HepG2 (cell line): ENCODE data around the gene MVB12A. TPM values are rescaled to one million over a fixed set of nuclear protein-coding genes. Genes with fewer than 3 reads are reported as not detected.
A peak's percentile ranks its signal among the peaks of the same experiment; 100 is the strongest.

Source experiments
- CCDC6 ChIP-seq: sonication (generic); formaldehyde crosslinking; IDR thresholded peaks from 2 replicates; pipeline ENCODE4 v1.8.1; 2022; ENCODE audit warnings: mild to moderate bottlenecking, missing genetic modification reagents, moderate library complexity
- GLI4 ChIP-seq: sonication (generic); formaldehyde crosslinking; IDR thresholded peaks from 2 replicates; pipeline ENCODE4 v1.5.1; 2020; ENCODE audit warnings: missing genetic modification reagents, mild to moderate bottlenecking, moderate library complexity, borderline replicate concordance
- NFKBIZ ChIP-seq: IDR thresholded peaks from 2 replicates; pipeline ENCODE4 v1.6.1; 2018; ENCODE audit warnings: missing genetic modification reagents, missing compliant biosample characterization
- PLRG1 ChIP-seq: fragments of 450-650 bp; conservative IDR thresholded peaks from 2 replicates; pipeline ENCODE4 v1.6.1; 2016
- TRIM24 ChIP-seq: sonication (generic); formaldehyde crosslinking; IDR thresholded peaks from 2 replicates; pipeline ENCODE4 v1.8.0; 2022; ENCODE audit warnings: mild to moderate bottlenecking, missing genetic modification reagents
- XBP1 ChIP-seq: sonication (generic); formaldehyde crosslinking; IDR thresholded peaks from 2 replicates; pipeline ENCODE4 v1.5.0; 2020; ENCODE audit warnings: missing genetic modification reagents
- XRCC5 ChIP-seq: fragments of 200-400 bp; formaldehyde crosslinking; optimal IDR thresholded peaks from 2 replicates; pipeline ENCODE3; 2017; ENCODE audit warnings: mild to moderate bottlenecking, low read length
- ZNF331 ChIP-seq: sonication (generic); formaldehyde crosslinking; IDR thresholded peaks from 2 replicates; pipeline ENCODE4 v1.4.0; 2020; ENCODE audit warnings: missing genetic modification reagents
- ZNF432 ChIP-seq: sonication (generic); formaldehyde crosslinking; IDR thresholded peaks from 2 replicates; pipeline ENCODE4 v1.5.0; 2020; ENCODE audit warnings: missing genetic modification reagents, mild to moderate bottlenecking, borderline replicate concordance
- ZNF451 ChIP-seq: sonication (generic); formaldehyde crosslinking; IDR thresholded peaks from 2 replicates; pipeline ENCODE4 v1.5.0; 2020; ENCODE audit warnings: mild to moderate bottlenecking, missing genetic modification reagents
- ZNF468 ChIP-seq: sonication (generic); formaldehyde crosslinking; IDR thresholded peaks from 2 replicates; pipeline ENCODE4 v1.8.0; 2022; ENCODE audit warnings: mild to moderate bottlenecking, moderate library complexity, missing genetic modification reagents
- ZNF530 ChIP-seq: sonication (generic); formaldehyde crosslinking; IDR thresholded peaks from 2 replicates; pipeline ENCODE4 v1.5.0; 2020; ENCODE audit warnings: low read depth, mild to moderate bottlenecking, missing genetic modification reagents
- ZNF672 ChIP-seq: sonication (generic); formaldehyde crosslinking; IDR thresholded peaks from 2 replicates; pipeline ENCODE4 v1.8.1; 2022; ENCODE audit warnings: missing genetic modification reagents
- polyA plus RNA-seq, 8 experiments: library from polyadenylated mRNA; depleted of rRNA in 3 of 8; stranded (reverse) in 7 of 8; unstranded in 1 of 8; fragments of >200 nt; fragmentation: Illumina TruSeq in 4 of 8; extraction: Trizol in 4 of 8; gene quantifications; 2 replicates each; pipeline versions ENCODE4 v1.2.1 to v1.2.3, GENCODE V29; 2011 to 2016; ENCODE audit warnings: low read depth in 4 of 8, missing spikeins in 1 of 8, mixed read lengths in 1 of 8; ENCODE audit not compliant: insufficient read depth in 1 of 8
- total RNA-seq, 5 experiments: library from RNA; depleted of rRNA; stranded (reverse); fragments of >200 nt; fragmentation: Illumina TruSeq; extraction: Trizol; gene quantifications; 2 replicates each; pipeline ENCODE4 v1.2.3, GENCODE V29; 2016; ENCODE audit warnings: low read depth in 1 of 5
- TF ChIP-seq, protein P1 (sequence below): sonication (generic); formaldehyde crosslinking; IDR thresholded peaks from 2 replicates; pipeline ENCODE4 v1.4.0; 2020; ENCODE audit warnings: missing genetic modification reagents, borderline replicate concordance
- TF ChIP-seq, protein P2 (sequence below): sonication (generic); formaldehyde crosslinking; conservative IDR thresholded peaks from 2 replicates; pipeline ENCODE4 v1.4.0; 2020; ENCODE audit warnings: mild to moderate bottlenecking, missing genetic modification reagents, moderate library complexity
- TF ChIP-seq, protein P3 (sequence below): sonication (generic); formaldehyde crosslinking; IDR thresholded peaks from 2 replicates; pipeline ENCODE4 v1.4.0; 2020; ENCODE audit warnings: mild to moderate bottlenecking, missing genetic modification reagents, borderline replicate concordance

The MVB12A gene
- total and polyA plus RNA-seq, 2 of the 13 experiments (the other 11 are each of a cell fraction or from before 2014, with no cell fraction given): 35.7 to 36.1 TPM

DNA sequence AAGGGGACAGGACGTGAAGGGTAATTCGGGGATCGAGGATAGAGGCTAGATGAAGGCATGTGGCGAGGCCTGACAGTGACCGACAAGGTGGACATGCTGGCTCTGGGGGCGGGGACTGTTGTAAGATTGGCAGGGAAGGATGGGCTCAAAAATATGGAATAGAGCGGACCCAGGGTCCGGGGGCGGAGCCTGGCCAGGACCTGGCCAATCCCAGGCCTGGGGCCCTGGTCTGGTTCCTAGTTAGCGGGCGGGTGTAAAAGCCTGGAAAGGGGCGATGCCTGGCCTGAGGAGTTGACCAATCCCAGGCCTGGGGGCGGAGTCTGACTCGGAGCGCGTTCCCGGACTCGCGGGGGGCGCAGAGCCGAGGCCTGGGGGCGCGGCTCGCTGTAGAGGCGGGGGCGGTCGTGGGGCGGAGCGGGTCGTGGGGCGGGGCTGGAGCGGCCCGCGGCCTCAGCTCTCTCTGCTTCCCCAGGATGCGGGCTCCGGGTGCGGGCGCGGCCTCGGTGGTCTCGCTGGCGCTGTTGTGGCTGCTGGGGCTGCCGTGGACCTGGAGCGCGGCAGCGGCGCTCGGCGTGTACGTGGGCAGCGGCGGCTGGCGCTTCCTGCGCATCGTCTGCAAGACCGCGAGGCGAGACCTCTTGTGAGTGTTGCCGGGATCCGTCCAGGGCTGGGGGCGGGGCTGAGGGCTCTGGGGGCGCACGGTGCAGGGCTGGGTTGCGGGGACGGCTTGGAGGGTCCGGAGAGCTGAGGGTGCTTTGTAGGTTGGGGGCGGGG, 50.4 kb downstream of the MVB12A start, which contains the start of gene SLC27A1 (continued):
- TF ChIP-seq, protein P1, sequence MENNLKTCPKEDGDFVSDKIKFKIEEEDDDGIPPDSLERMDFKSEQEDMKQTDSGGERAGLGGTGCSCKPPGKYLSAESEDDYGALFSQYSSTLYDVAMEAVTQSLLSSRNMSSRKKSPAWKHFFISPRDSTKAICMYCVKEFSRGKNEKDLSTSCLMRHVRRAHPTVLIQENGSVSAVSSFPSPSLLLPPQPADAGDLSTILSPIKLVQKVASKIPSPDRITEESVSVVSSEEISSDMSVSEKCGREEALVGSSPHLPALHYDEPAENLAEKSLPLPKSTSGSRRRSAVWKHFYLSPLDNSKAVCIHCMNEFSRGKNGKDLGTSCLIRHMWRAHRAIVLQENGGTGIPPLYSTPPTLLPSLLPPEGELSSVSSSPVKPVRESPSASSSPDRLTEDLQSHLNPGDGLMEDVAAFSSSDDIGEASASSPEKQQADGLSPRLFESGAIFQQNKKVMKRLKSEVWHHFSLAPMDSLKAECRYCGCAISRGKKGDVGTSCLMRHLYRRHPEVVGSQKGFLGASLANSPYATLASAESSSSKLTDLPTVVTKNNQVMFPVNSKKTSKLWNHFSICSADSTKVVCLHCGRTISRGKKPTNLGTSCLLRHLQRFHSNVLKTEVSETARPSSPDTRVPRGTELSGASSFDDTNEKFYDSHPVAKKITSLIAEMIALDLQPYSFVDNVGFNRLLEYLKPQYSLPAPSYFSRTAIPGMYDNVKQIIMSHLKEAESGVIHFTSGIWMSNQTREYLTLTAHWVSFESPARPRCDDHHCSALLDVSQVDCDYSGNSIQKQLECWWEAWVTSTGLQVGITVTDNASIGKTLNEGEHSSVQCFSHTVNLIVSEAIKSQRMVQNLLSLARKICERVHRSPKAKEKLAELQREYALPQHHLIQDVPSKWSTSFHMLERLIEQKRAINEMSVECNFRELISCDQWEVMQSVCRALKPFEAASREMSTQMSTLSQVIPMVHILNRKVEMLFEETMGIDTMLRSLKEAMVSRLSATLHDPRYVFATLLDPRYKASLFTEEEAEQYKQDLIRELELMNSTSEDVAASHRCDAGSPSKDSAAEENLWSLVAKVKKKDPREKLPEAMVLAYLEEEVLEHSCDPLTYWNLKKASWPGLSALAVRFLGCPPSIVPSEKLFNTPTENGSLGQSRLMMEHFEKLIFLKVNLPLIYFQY (CRISPR knock-in tag): no peak
- no peak for TF ChIP-seq NFKBIZ (CRISPR knock-in tag)
- TF ChIP-seq XRCC5: peak; percentile 61
- peak; percentile 38; the same call in 1 of the 2 replicates for TF ChIP-seq CCDC6 (CRISPR knock-in tag)
- no peak for TF ChIP-seq ZNF672
- TF ChIP-seq GLI4 (CRISPR knock-in tag): no peak
- TF ChIP-seq, protein P2, sequence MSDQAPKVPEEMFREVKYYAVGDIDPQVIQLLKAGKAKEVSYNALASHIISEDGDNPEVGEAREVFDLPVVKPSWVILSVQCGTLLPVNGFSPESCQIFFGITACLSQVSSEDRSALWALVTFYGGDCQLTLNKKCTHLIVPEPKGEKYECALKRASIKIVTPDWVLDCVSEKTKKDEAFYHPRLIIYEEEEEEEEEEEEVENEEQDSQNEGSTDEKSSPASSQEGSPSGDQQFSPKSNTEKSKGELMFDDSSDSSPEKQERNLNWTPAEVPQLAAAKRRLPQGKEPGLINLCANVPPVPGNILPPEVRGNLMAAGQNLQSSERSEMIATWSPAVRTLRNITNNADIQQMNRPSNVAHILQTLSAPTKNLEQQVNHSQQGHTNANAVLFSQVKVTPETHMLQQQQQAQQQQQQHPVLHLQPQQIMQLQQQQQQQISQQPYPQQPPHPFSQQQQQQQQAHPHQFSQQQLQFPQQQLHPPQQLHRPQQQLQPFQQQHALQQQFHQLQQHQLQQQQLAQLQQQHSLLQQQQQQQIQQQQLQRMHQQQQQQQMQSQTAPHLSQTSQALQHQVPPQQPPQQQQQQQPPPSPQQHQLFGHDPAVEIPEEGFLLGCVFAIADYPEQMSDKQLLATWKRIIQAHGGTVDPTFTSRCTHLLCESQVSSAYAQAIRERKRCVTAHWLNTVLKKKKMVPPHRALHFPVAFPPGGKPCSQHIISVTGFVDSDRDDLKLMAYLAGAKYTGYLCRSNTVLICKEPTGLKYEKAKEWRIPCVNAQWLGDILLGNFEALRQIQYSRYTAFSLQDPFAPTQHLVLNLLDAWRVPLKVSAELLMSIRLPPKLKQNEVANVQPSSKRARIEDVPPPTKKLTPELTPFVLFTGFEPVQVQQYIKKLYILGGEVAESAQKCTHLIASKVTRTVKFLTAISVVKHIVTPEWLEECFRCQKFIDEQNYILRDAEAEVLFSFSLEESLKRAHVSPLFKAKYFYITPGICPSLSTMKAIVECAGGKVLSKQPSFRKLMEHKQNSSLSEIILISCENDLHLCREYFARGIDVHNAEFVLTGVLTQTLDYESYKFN (CRISPR knock-in tag): 0 out of 2 replicates have a peak, but pooled peaks have one; percentile 21
- TF ChIP-seq ZNF331: no peak
- TF ChIP-seq ZNF451: no peak
- no peak for TF ChIP-seq ZNF530 (CRISPR knock-in tag)
- no peak for TF ChIP-seq XBP1 (CRISPR knock-in tag)
- no peak for TF ChIP-seq TRIM24 (CRISPR knock-in tag)
- no peak for TF ChIP-seq ZNF468 (CRISPR knock-in tag)
- TF ChIP-seq ZNF432: no peak
- TF ChIP-seq PLRG1: no peak
- TF ChIP-seq, protein P3, sequence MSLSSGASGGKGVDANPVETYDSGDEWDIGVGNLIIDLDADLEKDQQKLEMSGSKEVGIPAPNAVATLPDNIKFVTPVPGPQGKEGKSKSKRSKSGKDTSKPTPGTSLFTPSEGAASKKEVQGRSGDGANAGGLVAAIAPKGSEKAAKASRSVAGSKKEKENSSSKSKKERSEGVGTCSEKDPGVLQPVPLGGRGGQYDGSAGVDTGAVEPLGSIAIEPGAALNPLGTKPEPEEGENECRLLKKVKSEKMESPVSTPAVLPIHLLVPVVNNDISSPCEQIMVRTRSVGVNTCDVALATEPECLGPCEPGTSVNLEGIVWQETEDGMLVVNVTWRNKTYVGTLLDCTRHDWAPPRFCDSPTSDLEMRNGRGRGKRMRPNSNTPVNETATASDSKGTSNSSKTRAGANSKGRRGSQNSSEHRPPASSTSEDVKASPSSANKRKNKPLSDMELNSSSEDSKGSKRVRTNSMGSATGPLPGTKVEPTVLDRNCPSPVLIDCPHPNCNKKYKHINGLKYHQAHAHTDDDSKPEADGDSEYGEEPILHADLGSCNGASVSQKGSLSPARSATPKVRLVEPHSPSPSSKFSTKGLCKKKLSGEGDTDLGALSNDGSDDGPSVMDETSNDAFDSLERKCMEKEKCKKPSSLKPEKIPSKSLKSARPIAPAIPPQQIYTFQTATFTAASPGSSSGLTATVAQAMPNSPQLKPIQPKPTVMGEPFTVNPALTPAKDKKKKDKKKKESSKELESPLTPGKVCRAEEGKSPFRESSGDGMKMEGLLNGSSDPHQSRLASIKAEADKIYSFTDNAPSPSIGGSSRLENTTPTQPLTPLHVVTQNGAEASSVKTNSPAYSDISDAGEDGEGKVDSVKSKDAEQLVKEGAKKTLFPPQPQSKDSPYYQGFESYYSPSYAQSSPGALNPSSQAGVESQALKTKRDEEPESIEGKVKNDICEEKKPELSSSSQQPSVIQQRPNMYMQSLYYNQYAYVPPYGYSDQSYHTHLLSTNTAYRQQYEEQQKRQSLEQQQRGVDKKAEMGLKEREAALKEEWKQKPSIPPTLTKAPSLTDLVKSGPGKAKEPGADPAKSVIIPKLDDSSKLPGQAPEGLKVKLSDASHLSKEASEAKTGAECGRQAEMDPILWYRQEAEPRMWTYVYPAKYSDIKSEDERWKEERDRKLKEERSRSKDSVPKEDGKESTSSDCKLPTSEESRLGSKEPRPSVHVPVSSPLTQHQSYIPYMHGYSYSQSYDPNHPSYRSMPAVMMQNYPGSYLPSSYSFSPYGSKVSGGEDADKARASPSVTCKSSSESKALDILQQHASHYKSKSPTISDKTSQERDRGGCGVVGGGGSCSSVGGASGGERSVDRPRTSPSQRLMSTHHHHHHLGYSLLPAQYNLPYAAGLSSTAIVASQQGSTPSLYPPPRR (CRISPR knock-in tag): no peak
